Peyer's patch (tissue), 4 donors: ENCODE data around the gene BCAS3.

Source experiments
- CTCF ChIP-seq, 6 experiments: fragments of 450-650 bp in 4 of 6; fragments of 200-600 bp in 2 of 6; sonication (generic) in 1 of 6; IDR thresholded peaks; one replicate each; pipeline ENCODE4 v1.5.1; 2017 to 2019; ENCODE audit warnings: antibody characterized with exemption in 6 of 6, mild to moderate bottlenecking in 3 of 6, moderate library complexity in 1 of 6
- POLR2A ChIP-seq, 2 donors: fragments of 450-650 bp; IDR thresholded peaks; one replicate each; pipeline ENCODE4 v1.5.1; 2017; ENCODE audit warnings: antibody characterized with exemption in 2 of 2, mild to moderate bottlenecking in 2 of 2, moderate library complexity in 2 of 2

- no peak for TF ChIP-seq CTCF (IDR thresholded peaks at IDR 0.05)
- no peak for TF ChIP-seq POLR2A (IDR thresholded peaks at IDR 0.05)
Measured at GRCh38 chr17:60840456-60840855, 162.8 kb downstream of the BCAS3 start.
